ENCODE measurements around the gene CCDC81. TPM values are rescaled to one million over a fixed set of nuclear protein-coding genes. Genes with fewer than 3 reads are reported as not detected.
"Not testable (repeated sequence)": the region's sequence is repeated elsewhere in the genome, so short reads cannot be mapped to it uniquely, and the experiment has no call there.

CCDC81 gene
- polyA plus RNA-seq, 3 donors, result 0.11 to 0.31 (median 0.24) TPM

DNA sequence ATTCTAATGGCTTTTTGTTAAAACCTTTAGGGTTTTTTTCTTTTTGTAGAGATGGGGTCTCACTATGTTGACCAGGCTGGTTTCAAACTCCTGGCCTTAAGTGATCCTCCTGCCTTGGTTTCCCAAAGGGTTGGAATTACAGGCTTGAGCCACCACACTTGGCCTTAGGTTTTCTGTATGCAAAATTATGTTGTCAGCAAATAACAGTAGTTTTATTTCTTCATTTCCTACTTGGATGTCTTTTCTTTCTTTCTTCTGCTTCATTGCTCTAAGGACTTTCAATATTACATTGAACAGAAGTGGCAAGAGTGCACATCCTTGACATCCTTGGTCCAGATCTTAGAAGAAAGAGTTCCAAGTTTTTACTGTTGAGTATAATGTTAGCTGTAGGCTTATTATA, 52.8 kb downstream of the CCDC81 start:
- Histone ChIP-seq H3K4me1 (ENCODE audit: control insufficient read depth in 1 of 2, insufficient read depth in 2 of 2, low read length in 2 of 2) (no peaks in the 10 kb centered on the region), H3K27ac (ENCODE audit: low read depth in 1 of 2, low read length in 2 of 2) (no peak overlapping the region), H3K79me2 (ENCODE audit: insufficient read depth, low read length) (no peaks in the 10 kb centered on the region), H4K20me1 (ENCODE audit: insufficient read depth, low read length) (no peaks in the 10 kb centered on the region), H3K36me3 (replicated peaks in 1 of 2; ENCODE audit: control insufficient read depth in 1 of 2, insufficient read depth in 2 of 2, low read length in 2 of 2) (no peaks in the 10 kb centered on the region), H3K4me2 (replicated peaks; ENCODE audit: extremely low read depth, low read length, poor library complexity, severe bottlenecking) (no peak overlapping the region), H3K9ac (ENCODE audit: insufficient read depth, low read length, poor library complexity, severe bottlenecking) (no peak overlapping the region), H2AFZ (ENCODE audit: insufficient read depth, low read depth, low read length, poor library complexity, severe bottlenecking) (no peak overlapping the region), H3K9me3 (replicated peaks in 1 of 2; ENCODE audit: control insufficient read depth in 1 of 2, insufficient read depth in 1 of 2, low read length in 2 of 2) (peaks cover 8 to 10% of the 10 kb centered on the region in 2 donors), H3K4me3 (replicated peaks in 1 of 3; ENCODE audit: low read depth in 2 of 3, low read length in 3 of 3) (no peak overlapping the region), H3K27me3 (ENCODE audit: control insufficient read depth in 2 of 2, insufficient read depth in 2 of 2, low read length in 2 of 2) (no peaks in the 10 kb centered on the region)
- Mint-ChIP-seq H3K27me3 (ENCODE audit: low read depth in 3 of 3) (peaks cover 0 to 4% (median 0%) of the 10 kb centered on the region in 3 donors), H3K4me3 (no peak overlapping the region), H3K27ac (no peak overlapping the region), H3K9me3 (peaks cover 4 to 21% (median 14%) of the 10 kb centered on the region in 7 donors), H3K4me1 (peaks cover 2% of the 10 kb centered on the region), H3K36me3 (no peaks in the 10 kb centered on the region)
- intact Hi-C loops (cut with micrococcal nuclease), result no loop called here
- no peak for DNase-seq
- TF ChIP-seq, protein P1, sequence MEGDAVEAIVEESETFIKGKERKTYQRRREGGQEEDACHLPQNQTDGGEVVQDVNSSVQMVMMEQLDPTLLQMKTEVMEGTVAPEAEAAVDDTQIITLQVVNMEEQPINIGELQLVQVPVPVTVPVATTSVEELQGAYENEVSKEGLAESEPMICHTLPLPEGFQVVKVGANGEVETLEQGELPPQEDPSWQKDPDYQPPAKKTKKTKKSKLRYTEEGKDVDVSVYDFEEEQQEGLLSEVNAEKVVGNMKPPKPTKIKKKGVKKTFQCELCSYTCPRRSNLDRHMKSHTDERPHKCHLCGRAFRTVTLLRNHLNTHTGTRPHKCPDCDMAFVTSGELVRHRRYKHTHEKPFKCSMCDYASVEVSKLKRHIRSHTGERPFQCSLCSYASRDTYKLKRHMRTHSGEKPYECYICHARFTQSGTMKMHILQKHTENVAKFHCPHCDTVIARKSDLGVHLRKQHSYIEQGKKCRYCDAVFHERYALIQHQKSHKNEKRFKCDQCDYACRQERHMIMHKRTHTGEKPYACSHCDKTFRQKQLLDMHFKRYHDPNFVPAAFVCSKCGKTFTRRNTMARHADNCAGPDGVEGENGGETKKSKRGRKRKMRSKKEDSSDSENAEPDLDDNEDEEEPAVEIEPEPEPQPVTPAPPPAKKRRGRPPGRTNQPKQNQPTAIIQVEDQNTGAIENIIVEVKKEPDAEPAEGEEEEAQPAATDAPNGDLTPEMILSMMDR (IDR thresholded peaks at IDR 0.05), result no peak

DNA sequence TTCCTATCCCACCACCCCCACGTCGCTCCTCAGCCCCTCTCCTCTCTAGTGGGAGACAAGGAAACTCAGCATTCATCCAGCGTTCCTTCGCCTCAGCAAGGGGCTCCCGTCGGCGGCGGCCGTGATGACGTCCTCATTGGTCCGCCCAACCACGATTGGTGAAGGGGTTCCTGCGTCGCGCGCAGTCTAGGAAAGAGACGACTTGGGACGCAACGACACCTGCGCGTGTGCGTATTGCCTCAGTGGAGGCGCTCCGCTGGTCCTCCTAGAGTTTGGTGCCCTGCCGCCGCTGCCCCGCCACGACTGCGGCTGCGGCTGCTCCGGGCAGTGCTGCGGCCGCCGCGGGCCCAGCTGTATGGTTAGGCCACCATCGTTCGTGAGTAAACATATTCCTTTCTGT, 56.6 kb downstream of the CCDC81 start:
- Histone ChIP-seq H4K20me1 (ENCODE audit: insufficient read depth, low read length) (no peaks in the 10 kb centered on the region), H3K79me2 (ENCODE audit: insufficient read depth, low read length) (no peaks in the 10 kb centered on the region), H3K9ac (ENCODE audit: insufficient read depth, low read length, poor library complexity, severe bottlenecking) (no peak overlapping the region), H3K27me3 (ENCODE audit: control insufficient read depth in 2 of 2, insufficient read depth in 2 of 2, low read length in 2 of 2) (no peaks in the 10 kb centered on the region), H3K4me1 (ENCODE audit: control insufficient read depth in 1 of 2, insufficient read depth in 2 of 2, low read length in 2 of 2) (no peaks in the 10 kb centered on the region), H3K4me3 (replicated peaks in 1 of 3; ENCODE audit: low read depth in 2 of 3, low read length in 3 of 3) (peak overlapping the region in 1 of 3 experiments; percentile 23), H3K9me3 (replicated peaks in 1 of 2; ENCODE audit: control insufficient read depth in 1 of 2, insufficient read depth in 1 of 2, low read length in 2 of 2) (peaks cover 10 to 16% of the 10 kb centered on the region in 2 donors), H3K4me2 (replicated peaks; ENCODE audit: extremely low read depth, low read length, poor library complexity, severe bottlenecking) (no peak overlapping the region), H3K27ac (ENCODE audit: low read depth in 1 of 2, low read length in 2 of 2) (no peak overlapping the region), H2AFZ (ENCODE audit: insufficient read depth, low read depth, low read length, poor library complexity, severe bottlenecking) (no peak overlapping the region), H3K36me3 (replicated peaks in 1 of 2; ENCODE audit: control insufficient read depth in 1 of 2, insufficient read depth in 2 of 2, low read length in 2 of 2) (no peaks in the 10 kb centered on the region)
- Mint-ChIP-seq H3K27ac (peak overlapping the region in 1 of 7 donors; percentile 6), H3K27me3 (ENCODE audit: low read depth in 3 of 3) (peaks cover 0 to 4% (median 0%) of the 10 kb centered on the region in 3 donors), H3K4me1 (no peaks in the 10 kb centered on the region), H3K4me3 (peak overlapping the region in 1 of 2 donors; percentile 60), H3K9me3 (peaks cover 11 to 22% (median 18%) of the 10 kb centered on the region in 7 donors), H3K36me3 (no peaks in the 10 kb centered on the region)
- DNase-seq, result no peak
- TF ChIP-seq, protein P1 (IDR thresholded peaks at IDR 0.05), result no peak
- intact Hi-C loops (cut with micrococcal nuclease), result no loop called here
- 96% methylated on average over 37 of the region's 37 CpGs for WGBS (ENCODE audit: insufficient coverage)

DNA sequence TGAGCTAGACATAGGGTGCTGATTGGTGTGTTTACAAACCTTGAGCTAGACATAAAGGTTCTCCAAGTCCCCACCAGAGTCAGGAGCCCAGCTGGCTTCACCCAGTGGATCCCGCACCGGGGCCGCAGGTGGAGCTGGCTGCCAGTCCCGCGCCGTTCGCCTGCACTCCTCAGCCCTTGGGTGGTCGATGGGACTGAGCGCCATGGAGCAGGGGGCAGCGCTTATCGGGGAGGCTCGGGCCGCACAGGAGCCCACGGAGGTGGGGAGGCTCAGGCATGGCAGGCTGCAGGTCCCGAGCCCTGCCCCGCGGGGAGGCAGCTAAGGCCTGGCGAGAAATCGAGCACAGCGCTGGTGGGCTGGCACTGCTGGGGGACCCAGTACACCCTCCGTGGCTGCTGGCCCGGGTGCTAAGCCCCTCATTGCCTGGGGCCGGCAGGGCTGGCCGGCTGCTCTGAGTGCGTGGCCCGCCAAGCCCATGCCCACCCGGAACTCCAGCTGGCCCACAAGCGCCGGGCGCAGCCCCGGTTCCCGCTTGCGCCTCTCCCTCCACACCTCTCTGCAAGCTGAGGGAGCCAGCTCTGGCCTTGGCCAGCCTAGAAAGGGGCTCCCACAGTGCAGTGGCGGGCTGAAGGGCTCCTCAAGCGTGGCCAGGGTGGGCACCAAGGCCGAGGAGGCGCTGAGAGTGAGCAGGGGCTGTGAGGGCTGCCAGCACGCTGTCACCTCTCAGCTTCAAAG, 58.8 kb downstream of the CCDC81 start:
- WGBS (ENCODE audit: insufficient coverage), result 98% methylated on average over 37 of the region's 38 CpGs
- intact Hi-C loops (cut with micrococcal nuclease); H3K36me3 Mint-ChIP-seq: not testable (repeated sequence)

More for the DNA sequence above, 58.8 kb downstream of the CCDC81 start:
- not testable (repeated sequence) for H4K20me1 ChIP-seq (ENCODE audit: insufficient read depth, low read length); H3K9ac ChIP-seq (ENCODE audit: insufficient read depth, low read length, poor library complexity, severe bottlenecking); H3K27me3 Mint-ChIP-seq (ENCODE audit: low read depth in 3 of 3); H3K4me1 ChIP-seq (ENCODE audit: control insufficient read depth in 1 of 2, insufficient read depth in 2 of 2, low read length in 2 of 2); DNase-seq; H3K4me3 Mint-ChIP-seq; H3K27ac Mint-ChIP-seq; H3K4me3 ChIP-seq (replicated peaks in 1 of 3; ENCODE audit: low read depth in 2 of 3, low read length in 3 of 3); H3K79me2 ChIP-seq (ENCODE audit: insufficient read depth, low read length); H3K27me3 ChIP-seq (ENCODE audit: control insufficient read depth in 2 of 2, insufficient read depth in 2 of 2, low read length in 2 of 2); H3K4me2 ChIP-seq (replicated peaks; ENCODE audit: extremely low read depth, low read length, poor library complexity, severe bottlenecking); H2AFZ ChIP-seq (ENCODE audit: insufficient read depth, low read depth, low read length, poor library complexity, severe bottlenecking); H3K36me3 ChIP-seq (replicated peaks in 1 of 2; ENCODE audit: control insufficient read depth in 1 of 2, insufficient read depth in 2 of 2, low read length in 2 of 2); H3K4me1 Mint-ChIP-seq; H3K27ac ChIP-seq (ENCODE audit: low read depth in 1 of 2, low read length in 2 of 2)
- peaks cover 10 to 16% of the 10 kb centered on the region in 2 donors for H3K9me3 ChIP-seq (replicated peaks in 1 of 2; ENCODE audit: control insufficient read depth in 1 of 2, insufficient read depth in 1 of 2, low read length in 2 of 2)
- peaks cover 8 to 18% (median 14%) of the 10 kb centered on the region in 7 donors for H3K9me3 Mint-ChIP-seq
